Endothelial cell of umbilical vein (primary cell): Measurements from ENCODE around the gene JTB.

ENCODE experiments used
- EZH2 ChIP-seq: IDR thresholded peaks from 2 replicates; pipeline ENCODE4 v1.6.1; 2012; ENCODE audit warnings: borderline replicate concordance, low read depth, mild to moderate bottlenecking, moderate library complexity, low read length, inconsistent platforms; ENCODE audit not compliant: severe bottlenecking
- TF ChIP-seq, protein P1 (sequence below), 2 donors: IDR thresholded peaks; 1 replicate in 1 of 2; 2 replicates in 1 of 2; pipeline ENCODE4 v1.5.1; 2011; ENCODE audit warnings: low read length in 2 of 2, mild to moderate bottlenecking in 2 of 2, moderate library complexity in 2 of 2, control low read depth in 1 of 2, inconsistent platforms in 1 of 2, low read depth in 1 of 2; ENCODE audit not compliant: insufficient read depth in 1 of 2; ENCODE audit errors: extremely low read depth in 1 of 2

DNA sequence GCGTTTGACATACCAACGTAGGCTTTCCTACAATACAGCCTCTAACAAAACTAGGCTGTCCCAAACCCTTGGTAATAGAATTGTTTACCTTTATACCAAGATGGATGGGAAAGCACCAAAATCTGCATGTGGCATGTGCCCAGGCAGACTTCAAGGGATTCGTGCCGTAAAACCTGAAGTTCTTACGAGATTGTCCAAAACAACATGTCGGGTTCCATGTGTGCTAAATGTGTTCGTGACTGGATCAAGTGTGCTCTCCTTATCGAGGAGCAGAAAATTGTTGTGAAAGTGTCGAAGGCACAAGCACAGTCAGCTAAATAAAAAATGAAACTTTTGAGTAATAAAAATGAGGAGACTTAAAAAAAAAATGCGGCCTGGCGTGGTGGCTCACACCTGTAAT lies 18.2 kb upstream of the JTB start:
- TF ChIP-seq EZH2 = no peak
- TF ChIP-seq, protein P1, sequence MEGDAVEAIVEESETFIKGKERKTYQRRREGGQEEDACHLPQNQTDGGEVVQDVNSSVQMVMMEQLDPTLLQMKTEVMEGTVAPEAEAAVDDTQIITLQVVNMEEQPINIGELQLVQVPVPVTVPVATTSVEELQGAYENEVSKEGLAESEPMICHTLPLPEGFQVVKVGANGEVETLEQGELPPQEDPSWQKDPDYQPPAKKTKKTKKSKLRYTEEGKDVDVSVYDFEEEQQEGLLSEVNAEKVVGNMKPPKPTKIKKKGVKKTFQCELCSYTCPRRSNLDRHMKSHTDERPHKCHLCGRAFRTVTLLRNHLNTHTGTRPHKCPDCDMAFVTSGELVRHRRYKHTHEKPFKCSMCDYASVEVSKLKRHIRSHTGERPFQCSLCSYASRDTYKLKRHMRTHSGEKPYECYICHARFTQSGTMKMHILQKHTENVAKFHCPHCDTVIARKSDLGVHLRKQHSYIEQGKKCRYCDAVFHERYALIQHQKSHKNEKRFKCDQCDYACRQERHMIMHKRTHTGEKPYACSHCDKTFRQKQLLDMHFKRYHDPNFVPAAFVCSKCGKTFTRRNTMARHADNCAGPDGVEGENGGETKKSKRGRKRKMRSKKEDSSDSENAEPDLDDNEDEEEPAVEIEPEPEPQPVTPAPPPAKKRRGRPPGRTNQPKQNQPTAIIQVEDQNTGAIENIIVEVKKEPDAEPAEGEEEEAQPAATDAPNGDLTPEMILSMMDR (IDR thresholded peaks at IDR 0.05; ENCODE audit: extremely low read depth in 1 of 2, insufficient read depth in 1 of 2, low read depth in 1 of 2, low read length in 2 of 2) = no peak
